ENCODE results near the gene MSANTD7. TPM values are rescaled to one million over a fixed set of nuclear protein-coding genes. Genes with fewer than 3 reads are reported as not detected.

MSANTD7 gene
- total and polyA plus RNA-seq, 9 of the 15 experiments (the other 6 are each of a cell fraction or from before 2014, with no cell fraction given): 5.2 to 27.3 (median 23.6) TPM

DNA sequence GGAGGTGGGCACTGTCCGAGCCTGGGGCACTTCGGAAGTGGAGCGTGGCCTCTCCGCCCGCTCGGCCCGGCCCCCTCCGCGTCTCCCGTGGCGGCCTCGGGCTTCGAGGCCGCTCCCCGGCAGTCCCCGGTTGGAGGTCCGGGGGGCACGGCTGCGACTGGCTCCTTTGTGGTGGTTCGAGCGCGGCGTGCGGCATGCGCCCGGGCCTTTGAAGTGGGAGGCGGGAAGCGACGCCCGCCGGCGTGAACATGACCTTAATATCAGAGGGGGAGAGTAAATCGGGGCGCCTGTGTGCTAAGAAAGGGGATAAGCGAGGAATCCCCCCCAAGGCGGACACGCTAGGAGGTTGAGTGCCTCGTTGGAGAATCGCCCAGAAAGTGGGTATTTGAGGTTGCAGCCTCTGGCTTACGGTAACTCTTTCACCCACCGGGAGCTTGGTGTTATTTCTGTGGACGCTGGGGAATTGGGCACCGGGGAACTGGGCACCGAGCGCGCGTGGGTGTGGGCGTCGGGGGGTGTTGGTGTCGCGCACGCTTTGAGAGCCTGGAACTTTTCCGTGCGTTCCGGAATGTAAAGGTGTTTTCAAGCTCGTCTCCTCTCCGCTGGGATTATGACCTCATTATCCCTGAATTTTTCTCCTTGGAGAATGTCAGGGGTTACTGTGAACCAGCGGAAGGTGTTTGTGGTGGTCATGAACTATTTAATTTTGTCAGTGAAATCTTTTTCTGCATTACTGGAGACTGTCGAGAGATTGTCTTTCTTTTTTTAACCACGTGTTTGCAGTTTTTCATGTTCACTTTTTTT lies 41.2 kb downstream of the MSANTD7 start (continued):
- TF ChIP-seq, protein P1, sequence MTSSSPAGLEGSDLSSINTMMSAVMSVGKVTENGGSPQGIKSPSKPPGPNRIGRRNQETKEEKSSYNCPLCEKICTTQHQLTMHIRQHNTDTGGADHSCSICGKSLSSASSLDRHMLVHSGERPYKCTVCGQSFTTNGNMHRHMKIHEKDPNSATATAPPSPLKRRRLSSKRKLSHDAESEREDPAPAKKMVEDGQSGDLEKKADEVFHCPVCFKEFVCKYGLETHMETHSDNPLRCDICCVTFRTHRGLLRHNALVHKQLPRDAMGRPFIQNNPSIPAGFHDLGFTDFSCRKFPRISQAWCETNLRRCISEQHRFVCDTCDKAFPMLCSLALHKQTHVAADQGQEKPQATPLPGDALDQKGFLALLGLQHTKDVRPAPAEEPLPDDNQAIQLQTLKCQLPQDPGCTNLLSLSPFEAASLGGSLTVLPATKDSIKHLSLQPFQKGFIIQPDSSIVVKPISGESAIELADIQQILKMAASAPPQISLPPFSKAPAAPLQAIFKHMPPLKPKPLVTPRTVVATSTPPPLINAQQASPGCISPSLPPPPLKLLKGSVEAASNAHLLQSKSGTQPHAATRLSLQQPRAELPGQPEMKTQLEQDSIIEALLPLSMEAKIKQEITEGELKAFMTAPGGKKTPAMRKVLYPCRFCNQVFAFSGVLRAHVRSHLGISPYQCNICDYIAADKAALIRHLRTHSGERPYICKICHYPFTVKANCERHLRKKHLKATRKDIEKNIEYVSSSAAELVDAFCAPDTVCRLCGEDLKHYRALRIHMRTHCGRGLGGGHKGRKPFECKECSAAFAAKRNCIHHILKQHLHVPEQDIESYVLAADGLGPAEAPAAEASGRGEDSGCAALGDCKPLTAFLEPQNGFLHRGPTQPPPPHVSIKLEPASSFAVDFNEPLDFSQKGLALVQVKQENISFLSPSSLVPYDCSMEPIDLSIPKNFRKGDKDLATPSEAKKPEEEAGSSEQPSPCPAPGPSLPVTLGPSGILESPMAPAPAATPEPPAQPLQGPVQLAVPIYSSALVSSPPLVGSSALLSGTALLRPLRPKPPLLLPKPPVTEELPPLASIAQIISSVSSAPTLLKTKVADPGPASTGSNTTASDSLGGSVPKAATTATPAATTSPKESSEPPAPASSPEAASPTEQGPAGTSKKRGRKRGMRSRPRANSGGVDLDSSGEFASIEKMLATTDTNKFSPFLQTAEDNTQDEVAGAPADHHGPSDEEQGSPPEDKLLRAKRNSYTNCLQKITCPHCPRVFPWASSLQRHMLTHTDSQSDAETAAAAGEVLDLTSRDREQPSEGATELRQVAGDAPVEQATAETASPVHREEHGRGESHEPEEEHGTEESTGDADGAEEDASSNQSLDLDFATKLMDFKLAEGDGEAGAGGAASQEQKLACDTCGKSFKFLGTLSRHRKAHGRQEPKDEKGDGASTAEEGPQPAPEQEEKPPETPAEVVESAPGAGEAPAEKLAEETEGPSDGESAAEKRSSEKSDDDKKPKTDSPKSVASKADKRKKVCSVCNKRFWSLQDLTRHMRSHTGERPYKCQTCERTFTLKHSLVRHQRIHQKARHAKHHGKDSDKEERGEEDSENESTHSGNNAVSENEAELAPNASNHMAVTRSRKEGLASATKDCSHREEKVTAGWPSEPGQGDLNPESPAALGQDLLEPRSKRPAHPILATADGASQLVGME (CRISPR knock-in tag; IDR thresholded peaks at IDR 0.05): 0 out of 2 replicates have a peak, but pooled peaks have one; percentile 38
- TF ChIP-seq, protein P2, sequence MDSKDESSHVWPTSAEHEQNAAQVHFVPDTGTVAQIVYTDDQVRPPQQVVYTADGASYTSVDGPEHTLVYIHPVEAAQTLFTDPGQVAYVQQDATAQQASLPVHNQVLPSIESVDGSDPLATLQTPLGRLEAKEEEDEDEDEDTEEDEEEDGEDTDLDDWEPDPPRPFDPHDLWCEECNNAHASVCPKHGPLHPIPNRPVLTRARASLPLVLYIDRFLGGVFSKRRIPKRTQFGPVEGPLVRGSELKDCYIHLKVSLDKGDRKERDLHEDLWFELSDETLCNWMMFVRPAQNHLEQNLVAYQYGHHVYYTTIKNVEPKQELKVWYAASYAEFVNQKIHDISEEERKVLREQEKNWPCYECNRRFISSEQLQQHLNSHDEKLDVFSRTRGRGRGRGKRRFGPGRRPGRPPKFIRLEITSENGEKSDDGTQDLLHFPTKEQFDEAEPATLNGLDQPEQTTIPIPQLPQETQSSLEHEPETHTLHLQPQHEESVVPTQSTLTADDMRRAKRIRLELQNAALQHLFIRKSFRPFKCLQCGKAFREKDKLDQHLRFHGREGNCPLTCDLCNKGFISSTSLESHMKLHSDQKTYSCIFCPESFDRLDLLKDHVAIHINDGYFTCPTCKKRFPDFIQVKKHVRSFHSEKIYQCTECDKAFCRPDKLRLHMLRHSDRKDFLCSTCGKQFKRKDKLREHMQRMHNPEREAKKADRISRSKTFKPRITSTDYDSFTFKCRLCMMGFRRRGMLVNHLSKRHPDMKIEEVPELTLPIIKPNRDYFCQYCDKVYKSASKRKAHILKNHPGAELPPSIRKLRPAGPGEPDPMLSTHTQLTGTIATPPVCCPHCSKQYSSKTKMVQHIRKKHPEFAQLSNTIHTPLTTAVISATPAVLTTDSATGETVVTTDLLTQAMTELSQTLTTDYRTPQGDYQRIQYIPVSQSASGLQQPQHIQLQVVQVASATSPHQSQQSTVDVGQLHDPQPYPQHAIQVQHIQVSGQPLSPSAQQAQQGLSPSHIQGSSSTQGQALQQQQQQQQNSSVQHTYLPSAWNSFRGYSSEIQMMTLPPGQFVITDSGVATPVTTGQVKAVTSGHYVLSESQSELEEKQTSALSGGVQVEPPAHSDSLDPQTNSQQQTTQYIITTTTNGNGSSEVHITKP (IDR thresholded peaks at IDR 0.05; ENCODE audit: partially characterized antibody): no peak
- TF ChIP-seq, protein P3, sequence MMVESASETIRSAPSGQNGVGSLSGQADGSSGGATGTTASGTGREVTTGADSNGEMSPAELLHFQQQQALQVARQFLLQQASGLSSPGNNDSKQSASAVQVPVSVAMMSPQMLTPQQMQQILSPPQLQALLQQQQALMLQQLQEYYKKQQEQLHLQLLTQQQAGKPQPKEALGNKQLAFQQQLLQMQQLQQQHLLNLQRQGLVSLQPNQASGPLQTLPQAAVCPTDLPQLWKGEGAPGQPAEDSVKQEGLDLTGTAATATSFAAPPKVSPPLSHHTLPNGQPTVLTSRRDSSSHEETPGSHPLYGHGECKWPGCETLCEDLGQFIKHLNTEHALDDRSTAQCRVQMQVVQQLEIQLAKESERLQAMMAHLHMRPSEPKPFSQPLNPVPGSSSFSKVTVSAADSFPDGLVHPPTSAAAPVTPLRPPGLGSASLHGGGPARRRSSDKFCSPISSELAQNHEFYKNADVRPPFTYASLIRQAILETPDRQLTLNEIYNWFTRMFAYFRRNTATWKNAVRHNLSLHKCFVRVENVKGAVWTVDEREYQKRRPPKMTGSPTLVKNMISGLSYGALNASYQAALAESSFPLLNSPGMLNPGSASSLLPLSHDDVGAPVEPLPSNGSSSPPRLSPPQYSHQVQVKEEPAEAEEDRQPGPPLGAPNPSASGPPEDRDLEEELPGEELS (CRISPR knock-in tag; IDR thresholded peaks at IDR 0.05; ENCODE audit: borderline replicate concordance): 0 out of 2 replicates have a peak, but pooled peaks have one; percentile 13
- TF ChIP-seq FOS (IDR thresholded peaks at IDR 0.05; ENCODE audit: extremely low read depth, insufficient read length) (no peak), ZNF431 (CRISPR knock-in tag; IDR thresholded peaks at IDR 0.05) (0 out of 2 replicates have a peak, but pooled peaks have one; percentile 18), SAFB2 (IDR thresholded peaks at IDR 0.05; ENCODE audit: borderline replicate concordance, low read depth, low read length, severe bottlenecking) (no peak)
- TF ChIP-seq, protein P4, sequence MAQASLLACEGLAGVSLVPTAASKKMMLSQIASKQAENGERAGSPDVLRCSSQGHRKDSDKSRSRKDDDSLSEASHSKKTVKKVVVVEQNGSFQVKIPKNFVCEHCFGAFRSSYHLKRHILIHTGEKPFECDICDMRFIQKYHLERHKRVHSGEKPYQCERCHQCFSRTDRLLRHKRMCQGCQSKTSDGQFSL (CRISPR knock-in tag; IDR thresholded peaks at IDR 0.05): peak; percentile 14; the same call in 1 of the 2 replicates
- TF ChIP-seq, protein P4 (tag; IDR thresholded peaks at IDR 0.05): 0 out of 4 replicates have a peak, but pooled peaks of 1 of the 2 experiments have one; percentile 43
- TF ChIP-seq, protein P5, sequence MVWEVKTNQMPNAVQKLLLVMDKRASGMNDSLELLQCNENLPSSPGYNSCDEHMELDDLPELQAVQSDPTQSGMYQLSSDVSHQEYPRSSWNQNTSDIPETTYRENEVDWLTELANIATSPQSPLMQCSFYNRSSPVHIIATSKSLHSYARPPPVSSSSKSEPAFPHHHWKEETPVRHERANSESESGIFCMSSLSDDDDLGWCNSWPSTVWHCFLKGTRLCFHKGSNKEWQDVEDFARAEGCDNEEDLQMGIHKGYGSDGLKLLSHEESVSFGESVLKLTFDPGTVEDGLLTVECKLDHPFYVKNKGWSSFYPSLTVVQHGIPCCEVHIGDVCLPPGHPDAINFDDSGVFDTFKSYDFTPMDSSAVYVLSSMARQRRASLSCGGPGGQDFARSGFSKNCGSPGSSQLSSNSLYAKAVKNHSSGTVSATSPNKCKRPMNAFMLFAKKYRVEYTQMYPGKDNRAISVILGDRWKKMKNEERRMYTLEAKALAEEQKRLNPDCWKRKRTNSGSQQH (CRISPR knock-in tag; IDR thresholded peaks at IDR 0.05): peak; percentile 5; the same call in 1 of the 2 replicates

All from K562 (cell line).